Coronary artery (tissue), 2 donors: ENCODE data around the gene KCNQ1.

Experiments used
- DNase-seq: peaks from one replicate; pipeline ENCODE4 v3.0.0-alpha.2; 2017; ENCODE audit warnings: low spot score
- H3K27ac ChIP-seq, 2 donors: fragments of 200-600 bp; sonication (generic); one replicate each; pipeline ENCODE4 v1.5.1; 2016 to 2019
- H3K4me3 ChIP-seq: fragments of 200-600 bp; sonication (generic); 2 replicates; pipeline ENCODE4 v1.5.1; 2016; ENCODE audit warnings: mild to moderate bottlenecking, moderate library complexity
- CTCF ChIP-seq: fragments of 200-600 bp; sonication (generic); IDR thresholded peaks from one replicate; pipeline ENCODE4 v1.5.1; 2019; ENCODE audit warnings: antibody characterized with exemption

Gene KCNQ1

GRCh38 chr11:2437516-2437915, 7.3 kb upstream of the KCNQ1 start:
- Histone ChIP-seq H3K4me3 (no peak overlapping the region), H3K27ac (no peak overlapping the region)
- TF ChIP-seq CTCF = no peak
- DNase-seq = no peak

DNA sequence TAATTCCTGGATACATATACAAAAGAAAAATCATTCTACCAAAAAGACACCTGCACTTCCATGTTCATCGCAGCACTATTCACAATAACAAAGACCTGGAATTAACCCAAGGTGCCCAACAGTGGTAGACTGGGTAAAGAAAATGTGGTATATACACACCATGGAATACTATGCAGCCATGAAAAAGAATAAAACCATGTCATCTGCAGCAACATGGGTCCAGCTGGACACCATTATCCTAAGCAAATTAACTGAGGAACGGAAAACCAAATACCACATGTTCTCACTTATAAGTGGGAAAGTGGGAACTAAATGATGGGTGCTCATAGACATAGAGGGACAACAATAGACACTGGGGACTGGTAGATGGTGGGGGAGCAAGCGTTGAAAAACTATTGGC, 5.0 kb upstream of the KCNQ1 start:
- Histone ChIP-seq H3K4me3 (no peak overlapping the region), H3K27ac (no peak overlapping the region)
- TF ChIP-seq CTCF = no peak
- DNase-seq = no peak

- no peak for TF ChIP-seq CTCF
- H3K4me3 ChIP-seq = no peak overlapping the region
- no peak for DNase-seq
- no peak overlapping the region for H3K27ac ChIP-seq
Observed at GRCh38 chr11:2440646-2441045, 4.2 kb upstream of the KCNQ1 start.

DNA sequence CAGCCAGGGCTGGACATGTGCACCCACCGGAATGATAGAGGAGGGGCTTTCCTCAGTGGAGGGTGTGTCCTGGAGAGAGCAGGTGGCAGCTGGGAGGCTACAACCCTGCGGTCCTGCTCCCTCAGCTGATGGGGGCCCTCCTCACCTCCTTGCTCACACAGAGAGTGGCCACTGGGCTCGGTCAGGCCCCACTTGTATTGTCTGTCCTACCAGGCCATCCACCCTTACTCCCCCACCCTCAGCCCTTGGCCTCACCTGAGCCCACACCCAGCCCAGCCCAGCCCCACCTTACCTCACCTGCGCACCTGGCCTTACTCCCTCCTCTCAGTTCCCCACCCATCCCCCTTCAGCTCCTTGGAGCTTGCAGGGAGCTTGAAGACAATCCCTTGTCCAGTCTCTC, 3.6 kb upstream of the KCNQ1 start:
- Histone ChIP-seq H3K27ac (no peak overlapping the region), H3K4me3 (no peak overlapping the region)
- DNase-seq = no peak
- no peak for TF ChIP-seq CTCF

DNA sequence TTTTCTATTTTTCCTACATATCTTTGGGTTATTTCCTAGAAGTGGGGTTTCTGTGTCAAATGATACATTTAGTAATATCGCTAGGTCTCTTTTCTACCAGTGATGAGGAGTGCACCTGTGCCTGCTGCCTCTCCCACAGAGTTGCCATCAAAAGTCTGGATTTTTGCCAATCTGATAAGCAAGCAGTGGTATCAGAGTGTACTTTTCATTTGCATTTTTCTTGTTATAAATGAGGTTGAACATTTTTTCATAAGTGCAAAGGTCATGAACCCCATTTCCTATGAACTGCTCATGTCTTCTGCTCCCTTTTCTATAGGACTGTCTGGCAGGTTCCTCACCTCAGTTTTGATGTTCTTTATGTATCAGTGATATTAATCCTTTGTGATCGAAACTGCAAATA, 2.2 kb upstream of the KCNQ1 start:
- H3K4me3 ChIP-seq = no peak overlapping the region
- no peak for TF ChIP-seq CTCF
- DNase-seq = no peak
- H3K27ac ChIP-seq = no peak overlapping the region

- H3K27ac ChIP-seq = no peak overlapping the region
- TF ChIP-seq CTCF = no peak
- DNase-seq = no peak
- no peak overlapping the region for H3K4me3 ChIP-seq
Observed at GRCh38 chr11:2443406-2443805, 1.4 kb upstream of the KCNQ1 start.

DNA sequence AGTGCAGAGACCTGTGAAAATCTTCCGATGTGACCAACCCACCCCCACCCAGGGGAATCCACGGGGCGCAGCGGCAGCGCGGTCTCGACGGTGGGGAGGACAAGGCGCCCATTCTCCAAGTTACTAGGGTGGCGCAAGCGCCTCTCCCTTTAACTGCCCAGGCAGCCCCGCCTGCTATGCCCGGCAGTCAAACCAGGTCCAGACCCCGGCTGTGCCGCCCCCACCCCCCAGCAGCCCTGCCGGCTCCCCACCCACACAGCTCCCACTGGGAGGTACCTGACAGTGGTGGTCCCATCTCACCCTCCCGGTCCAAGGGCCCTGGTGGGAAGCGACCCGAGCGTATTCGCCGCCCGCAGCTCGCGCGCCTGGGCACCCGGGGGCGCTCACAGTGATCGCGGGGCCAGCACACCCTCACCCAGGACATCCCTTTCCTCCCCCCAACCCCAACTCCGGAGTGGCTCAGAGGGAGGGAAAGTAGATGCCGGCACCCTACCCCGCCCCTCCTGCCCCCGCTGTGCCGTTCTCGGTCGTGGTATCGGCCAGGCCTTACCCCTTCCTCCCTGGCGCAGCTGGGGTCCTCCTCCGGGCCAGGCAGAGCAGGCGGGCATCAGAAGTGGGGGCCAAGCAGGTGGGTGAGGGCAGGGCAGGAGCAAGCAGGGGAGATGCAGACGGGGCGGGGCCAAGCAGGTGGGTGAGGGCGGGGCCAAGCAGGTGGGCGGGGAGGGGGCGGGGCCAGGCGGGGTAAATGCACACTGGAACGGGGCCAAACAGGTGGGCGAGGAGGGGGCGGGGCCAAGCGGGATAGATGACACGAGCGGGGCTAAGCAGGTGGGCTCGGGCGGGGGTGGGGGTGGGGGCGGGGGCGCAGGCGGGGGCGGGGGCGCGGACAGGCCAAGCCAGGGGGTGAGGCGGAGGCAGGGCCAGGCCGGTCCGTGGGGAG, 657 bp upstream of the KCNQ1 start, which contains the start of gene TRPM5:
TSS of gene TRPM5 (minus strand) at position 634 of the 940 bp plus-strand sequence. CDS start 21,478 bp downstream, outside the sequence.
- DNase-seq = no peak
- H3K27ac ChIP-seq = no peak within 1 kb of the TSS

More for the DNA sequence above, 657 bp upstream of the KCNQ1 start, which contains the start of gene TRPM5:
- peak within 1 kb of the TSS; percentile 65 for H3K4me3 ChIP-seq
- TF ChIP-seq CTCF = no peak
